ENCODE results near the gene PDGFD. TPM values are rescaled to one million over a fixed set of nuclear protein-coding genes. Genes with fewer than 3 reads are reported as not detected.

Gene PDGFD
- total RNA-seq, 1 donor from 2014 or later, result 21.9 TPM

DNA sequence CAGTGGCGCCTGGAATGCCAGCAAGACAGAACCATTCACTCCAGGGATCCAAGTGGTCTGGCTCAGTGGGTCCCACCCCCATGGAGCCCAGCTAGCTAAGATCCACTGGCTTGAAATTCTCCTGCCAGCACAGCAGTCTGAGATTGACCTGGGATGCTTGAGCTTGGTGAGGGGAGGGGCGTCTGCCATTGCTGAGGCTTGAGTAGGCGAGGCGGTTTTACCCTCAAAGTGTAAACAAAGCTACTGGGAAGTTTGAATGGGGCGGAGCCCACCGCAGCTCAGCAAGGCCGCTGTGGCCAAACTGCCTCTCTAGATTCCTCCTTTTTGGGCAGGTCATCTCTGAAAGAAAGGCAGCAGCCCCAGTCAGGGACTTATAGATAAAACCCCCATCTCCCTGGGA, 253.2 kb downstream of the PDGFD start:
- no peak for DNase-seq (ENCODE audit: extremely low spot score in 2 of 2)
- Histone ChIP-seq H3K27me3 (no peaks in the 10 kb centered on the region), H3K27ac (no peak overlapping the region), H3K9me3 (no peaks in the 10 kb centered on the region), H3K36me3 (no peaks in the 10 kb centered on the region), H3K4me1 (peaks cover 13% of the 10 kb centered on the region), H3K4me3 (no peak overlapping the region)
- intact Hi-C loops (cut with DNase I), result no loop called here
- no peak for TF ChIP-seq POLR2A (IDR thresholded peaks at IDR 0.05)
- TF ChIP-seq, protein P1, sequence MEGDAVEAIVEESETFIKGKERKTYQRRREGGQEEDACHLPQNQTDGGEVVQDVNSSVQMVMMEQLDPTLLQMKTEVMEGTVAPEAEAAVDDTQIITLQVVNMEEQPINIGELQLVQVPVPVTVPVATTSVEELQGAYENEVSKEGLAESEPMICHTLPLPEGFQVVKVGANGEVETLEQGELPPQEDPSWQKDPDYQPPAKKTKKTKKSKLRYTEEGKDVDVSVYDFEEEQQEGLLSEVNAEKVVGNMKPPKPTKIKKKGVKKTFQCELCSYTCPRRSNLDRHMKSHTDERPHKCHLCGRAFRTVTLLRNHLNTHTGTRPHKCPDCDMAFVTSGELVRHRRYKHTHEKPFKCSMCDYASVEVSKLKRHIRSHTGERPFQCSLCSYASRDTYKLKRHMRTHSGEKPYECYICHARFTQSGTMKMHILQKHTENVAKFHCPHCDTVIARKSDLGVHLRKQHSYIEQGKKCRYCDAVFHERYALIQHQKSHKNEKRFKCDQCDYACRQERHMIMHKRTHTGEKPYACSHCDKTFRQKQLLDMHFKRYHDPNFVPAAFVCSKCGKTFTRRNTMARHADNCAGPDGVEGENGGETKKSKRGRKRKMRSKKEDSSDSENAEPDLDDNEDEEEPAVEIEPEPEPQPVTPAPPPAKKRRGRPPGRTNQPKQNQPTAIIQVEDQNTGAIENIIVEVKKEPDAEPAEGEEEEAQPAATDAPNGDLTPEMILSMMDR (IDR thresholded peaks at IDR 0.05), result no peak
- TF ChIP-seq POLR2AphosphoS5 (IDR thresholded peaks at IDR 0.05; ENCODE audit: insufficient read depth in 1 of 2, low read depth in 1 of 2), result no peak

DNA sequence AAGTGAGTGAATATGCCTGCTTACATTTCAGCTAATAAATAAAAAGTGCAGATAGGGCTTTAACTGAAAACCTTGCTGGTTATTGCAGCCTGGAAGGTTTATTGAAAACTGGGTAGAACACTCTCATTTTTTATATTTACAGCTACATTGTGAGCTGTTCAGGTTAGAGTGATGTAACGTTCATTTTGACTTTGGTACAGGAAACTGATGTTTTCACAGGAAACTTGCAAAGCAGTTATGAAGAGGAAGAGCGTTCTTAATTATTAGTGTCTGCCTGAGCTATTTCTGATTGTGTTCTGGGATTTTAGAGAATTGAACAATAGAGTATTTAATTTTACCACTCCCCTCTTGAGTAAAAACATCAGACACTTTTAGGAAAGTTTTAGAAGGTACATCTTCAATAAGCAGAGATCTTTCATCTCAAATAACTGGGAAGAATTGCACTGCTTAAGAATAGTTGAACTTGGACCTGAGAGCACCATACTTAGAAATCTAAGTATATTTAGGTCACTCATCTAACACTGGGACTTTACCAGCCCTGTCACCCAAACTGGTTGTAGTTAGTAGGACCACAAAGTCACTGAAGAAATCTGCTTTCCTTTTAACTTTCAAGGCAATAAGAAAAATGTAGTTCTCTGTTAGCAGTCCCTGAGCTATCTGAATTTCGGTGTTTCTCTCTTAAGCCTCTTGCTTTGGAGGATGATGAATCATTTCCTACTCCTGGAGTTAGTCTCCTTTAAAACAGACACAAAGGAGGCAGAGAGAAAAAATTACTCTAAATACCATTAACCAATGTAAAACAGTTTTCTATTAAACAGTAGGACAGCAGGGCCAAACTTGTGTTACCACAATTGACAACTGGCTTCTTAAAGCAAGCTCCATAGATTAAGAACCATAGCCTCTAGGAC, 256.1 kb downstream of the PDGFD start:
- intact Hi-C loops (cut with DNase I), result no loop called here
- no peaks in the 10 kb centered on the region for H3K27me3 ChIP-seq
- H3K4me3 ChIP-seq, result no peak overlapping the region
- H3K27ac ChIP-seq, result no peak overlapping the region
- peaks cover 13% of the 10 kb centered on the region for H3K4me1 ChIP-seq
- DNase-seq (ENCODE audit: extremely low spot score in 2 of 2), result no peak
- H3K36me3 ChIP-seq, result no peaks in the 10 kb centered on the region
- no peaks in the 10 kb centered on the region for H3K9me3 ChIP-seq
- TF ChIP-seq POLR2AphosphoS5 (IDR thresholded peaks at IDR 0.05; ENCODE audit: insufficient read depth in 1 of 2, low read depth in 1 of 2) (no peak), POLR2A (IDR thresholded peaks at IDR 0.05) (no peak)
- TF ChIP-seq, protein P1 (IDR thresholded peaks at IDR 0.05), result no peak

DNA sequence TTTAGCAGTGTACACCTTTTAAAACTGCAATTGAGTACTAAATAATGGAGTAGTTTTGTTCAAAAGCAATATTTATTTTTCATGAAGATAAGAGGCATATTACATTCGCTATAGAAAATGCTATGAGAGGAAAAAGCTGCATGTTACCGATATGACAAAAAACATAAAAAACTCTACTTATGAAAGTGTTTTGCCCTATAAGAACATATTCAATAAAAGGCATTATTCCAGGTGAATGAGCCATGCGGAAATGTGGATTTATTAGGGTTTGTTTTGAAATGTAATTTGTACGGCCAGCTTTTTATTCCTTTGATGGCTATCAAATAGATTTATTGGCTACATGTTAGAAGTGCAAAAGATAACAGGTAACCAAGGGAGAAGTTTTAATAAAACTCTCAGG, 256.8 kb downstream of the PDGFD start:
- no peak overlapping the region for H3K4me3 ChIP-seq
- TF ChIP-seq, protein P1 (IDR thresholded peaks at IDR 0.05), result no peak
- TF ChIP-seq POLR2AphosphoS5 (IDR thresholded peaks at IDR 0.05; ENCODE audit: insufficient read depth in 1 of 2, low read depth in 1 of 2) (no peak), POLR2A (IDR thresholded peaks at IDR 0.05) (no peak)
- H3K9me3 ChIP-seq, result no peaks in the 10 kb centered on the region
- no peak for DNase-seq (ENCODE audit: extremely low spot score in 2 of 2)
- no peaks in the 10 kb centered on the region for H3K27me3 ChIP-seq
- no peak overlapping the region for H3K27ac ChIP-seq
- no peaks in the 10 kb centered on the region for H3K36me3 ChIP-seq
- peaks cover 13% of the 10 kb centered on the region for H3K4me1 ChIP-seq
- intact Hi-C loops (cut with DNase I), result no loop called here

DNA sequence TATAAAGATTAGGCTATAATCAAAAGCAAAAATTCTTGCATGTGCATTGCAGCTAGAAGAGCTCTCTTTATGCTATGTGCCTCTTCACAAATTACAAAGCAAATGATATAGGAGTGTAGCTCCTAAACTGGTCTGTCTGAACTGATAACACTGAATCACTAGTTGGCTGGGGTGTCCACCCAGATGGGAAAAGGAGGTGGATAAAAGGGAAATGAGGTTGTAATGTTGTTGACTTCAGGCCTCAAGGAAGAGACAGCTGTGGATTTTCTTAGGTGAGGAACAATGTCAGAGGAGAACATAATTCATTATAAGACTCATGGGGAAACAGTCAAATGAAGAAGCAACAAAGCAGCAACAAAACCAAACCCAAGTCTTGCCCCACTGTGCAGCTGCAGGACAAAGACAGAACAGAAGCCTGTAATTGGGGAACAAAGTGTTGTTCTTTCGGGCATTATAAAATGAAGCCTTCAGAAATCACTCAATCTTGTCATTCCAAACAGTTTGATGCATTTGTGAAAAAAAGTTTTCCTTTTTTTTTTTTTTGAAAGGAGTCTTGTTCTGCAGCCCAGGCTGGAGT, 257.6 kb downstream of the PDGFD start:
- Histone ChIP-seq H3K36me3 (no peaks in the 10 kb centered on the region), H3K9me3 (no peaks in the 10 kb centered on the region), H3K4me3 (no peak overlapping the region), H3K27me3 (no peaks in the 10 kb centered on the region), H3K27ac (no peak overlapping the region), H3K4me1 (peaks cover 13% of the 10 kb centered on the region)
- no peak for DNase-seq (ENCODE audit: extremely low spot score in 2 of 2)
- TF ChIP-seq, protein P1 (IDR thresholded peaks at IDR 0.05), result no peak
- TF ChIP-seq POLR2A (IDR thresholded peaks at IDR 0.05), result no peak
- no peak for TF ChIP-seq POLR2AphosphoS5 (IDR thresholded peaks at IDR 0.05; ENCODE audit: insufficient read depth in 1 of 2, low read depth in 1 of 2)
- intact Hi-C loops (cut with DNase I), result no loop called here

DNA sequence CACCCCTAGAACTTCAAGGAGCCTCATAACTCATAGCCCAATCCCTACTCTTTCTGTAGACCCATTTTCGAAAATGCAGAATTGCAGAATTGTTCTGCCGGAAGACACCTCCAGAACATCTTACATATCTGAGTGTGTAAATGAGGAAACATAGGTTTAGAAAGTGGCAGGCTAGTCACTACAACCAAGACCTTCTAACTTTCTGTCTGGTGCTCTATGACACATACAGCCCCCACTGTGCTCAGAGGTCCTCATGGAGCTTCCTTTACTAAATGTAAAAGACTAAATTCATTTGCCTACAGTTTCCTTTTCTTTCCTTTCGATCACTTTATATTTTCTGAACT, 259.7 kb downstream of the PDGFD start:
- Histone ChIP-seq H3K9me3 (no peaks in the 10 kb centered on the region), H3K27me3 (no peaks in the 10 kb centered on the region), H3K27ac (no peak overlapping the region), H3K36me3 (no peaks in the 10 kb centered on the region), H3K4me3 (no peak overlapping the region), H3K4me1 (peaks cover 13% of the 10 kb centered on the region)
- TF ChIP-seq, protein P1 (IDR thresholded peaks at IDR 0.05), result no peak
- TF ChIP-seq POLR2A (IDR thresholded peaks at IDR 0.05), result no peak
- no peak for TF ChIP-seq POLR2AphosphoS5 (IDR thresholded peaks at IDR 0.05; ENCODE audit: insufficient read depth in 1 of 2, low read depth in 1 of 2)
- intact Hi-C loops (cut with DNase I), result no loop called here
- DNase-seq (ENCODE audit: extremely low spot score in 2 of 2), result no peak
